ENCODE data around the gene ANKRD10. TPM values are rescaled to one million over a fixed set of nuclear protein-coding genes. Genes with fewer than 3 reads are reported as not detected.

The ANKRD10 gene
- total RNA-seq, 1 donor from 2014 or later, result 157 TPM

- Mint-ChIP-seq H3K27ac (ENCODE audit: unreplicated experiment) (no peak overlapping the region), H3K27me3 (ENCODE audit: low read depth, unreplicated experiment) (no peaks in the 10 kb centered on the region), H3K9me3 (ENCODE audit: unreplicated experiment) (peaks cover 7% of the 10 kb centered on the region), H3K4me3 (ENCODE audit: unreplicated experiment) (no peak overlapping the region), H3K36me3 (ENCODE audit: low read depth, unreplicated experiment) (no peaks in the 10 kb centered on the region), H3K4me1 (ENCODE audit: low read depth, unreplicated experiment) (peaks cover 4% of the 10 kb centered on the region)
- Histone ChIP-seq H3K9me3 (ENCODE audit: insufficient read depth, low read depth, low read length) (no peaks in the 10 kb centered on the region), H3K4me2 (ENCODE audit: low read length) (no peak overlapping the region), H3K27me3 (ENCODE audit: insufficient read depth, low read length) (peaks cover 6% of the 10 kb centered on the region), H2AFZ (ENCODE audit: low read depth, low read length) (no peak overlapping the region), H3K36me3 (ENCODE audit: insufficient read depth, low read length) (no peaks in the 10 kb centered on the region), H3K79me2 (ENCODE audit: insufficient read depth, low read length) (no peaks in the 10 kb centered on the region), H4K20me1 (ENCODE audit: insufficient read depth, low read length) (no peaks in the 10 kb centered on the region), H3K4me3 (ENCODE audit: insufficient read depth, low read depth, low read length) (no peak overlapping the region), H3K4me1 (ENCODE audit: insufficient read depth, low read length) (no peaks in the 10 kb centered on the region), H3K9ac (ENCODE audit: low read length) (no peak overlapping the region), H3K27ac (ENCODE audit: low read depth, low read length) (no peak overlapping the region)
- no peak for TF ChIP-seq CTCF (IDR thresholded peaks at IDR 0.05; ENCODE audit: insufficient read depth, low read depth, low read length)
- DNase-seq (ENCODE audit: low read depth), result no peak
- FAIRE-seq, result no peak
Measured at GRCh38 chr13:110845520-110845919, 69.3 kb downstream of the ANKRD10 start.

- Histone ChIP-seq H3K79me2 (ENCODE audit: insufficient read depth, low read length) (no peaks in the 10 kb centered on the region), H3K9ac (ENCODE audit: low read length) (no peak overlapping the region), H3K9me3 (ENCODE audit: insufficient read depth, low read depth, low read length) (no peaks in the 10 kb centered on the region), H4K20me1 (ENCODE audit: insufficient read depth, low read length) (no peaks in the 10 kb centered on the region), H3K36me3 (ENCODE audit: insufficient read depth, low read length) (no peaks in the 10 kb centered on the region), H3K27ac (ENCODE audit: low read depth, low read length) (no peak overlapping the region), H3K4me2 (ENCODE audit: low read length) (no peak overlapping the region), H3K4me3 (ENCODE audit: insufficient read depth, low read depth, low read length) (no peak overlapping the region), H2AFZ (ENCODE audit: low read depth, low read length) (no peak overlapping the region), H3K27me3 (ENCODE audit: insufficient read depth, low read length) (peaks cover 2% of the 10 kb centered on the region), H3K4me1 (ENCODE audit: insufficient read depth, low read length) (no peaks in the 10 kb centered on the region)
- Mint-ChIP-seq H3K36me3 (ENCODE audit: low read depth, unreplicated experiment) (no peaks in the 10 kb centered on the region), H3K9me3 (ENCODE audit: unreplicated experiment) (peaks cover 7% of the 10 kb centered on the region), H3K4me3 (ENCODE audit: unreplicated experiment) (no peak overlapping the region), H3K27ac (ENCODE audit: unreplicated experiment) (no peak overlapping the region), H3K27me3 (ENCODE audit: low read depth, unreplicated experiment) (no peaks in the 10 kb centered on the region), H3K4me1 (ENCODE audit: low read depth, unreplicated experiment) (peaks cover 10% of the 10 kb centered on the region)
- FAIRE-seq, result no peak
- TF ChIP-seq EZH2 (IDR thresholded peaks at IDR 0.05; ENCODE audit: insufficient read depth, low read length) (no peak), CTCF (IDR thresholded peaks at IDR 0.05; ENCODE audit: insufficient read depth, low read depth, low read length) (no peak)
- no peak for DNase-seq (ENCODE audit: low read depth)
Measured at GRCh38 chr13:110841846-110842245, 73.0 kb downstream of the ANKRD10 start.

GRCh38 chr13:110841406-110841805 is 73.5 kb downstream of the ANKRD10 start:
- Mint-ChIP-seq H3K36me3 (ENCODE audit: low read depth, unreplicated experiment) (no peaks in the 10 kb centered on the region), H3K27ac (ENCODE audit: unreplicated experiment) (no peak overlapping the region), H3K4me1 (ENCODE audit: low read depth, unreplicated experiment) (peaks cover 14% of the 10 kb centered on the region), H3K27me3 (ENCODE audit: low read depth, unreplicated experiment) (no peaks in the 10 kb centered on the region), H3K9me3 (ENCODE audit: unreplicated experiment) (peaks cover 7% of the 10 kb centered on the region), H3K4me3 (ENCODE audit: unreplicated experiment) (no peak overlapping the region)
- Histone ChIP-seq H2AFZ (ENCODE audit: low read depth, low read length) (no peak overlapping the region), H3K4me3 (ENCODE audit: insufficient read depth, low read depth, low read length) (no peak overlapping the region), H3K27ac (ENCODE audit: low read depth, low read length) (no peak overlapping the region), H3K9me3 (ENCODE audit: insufficient read depth, low read depth, low read length) (no peaks in the 10 kb centered on the region), H3K79me2 (ENCODE audit: insufficient read depth, low read length) (no peaks in the 10 kb centered on the region), H3K27me3 (ENCODE audit: insufficient read depth, low read length) (peaks cover 2% of the 10 kb centered on the region), H4K20me1 (ENCODE audit: insufficient read depth, low read length) (no peaks in the 10 kb centered on the region), H3K4me1 (ENCODE audit: insufficient read depth, low read length) (no peaks in the 10 kb centered on the region), H3K9ac (ENCODE audit: low read length) (no peak overlapping the region), H3K36me3 (ENCODE audit: insufficient read depth, low read length) (no peaks in the 10 kb centered on the region), H3K4me2 (ENCODE audit: low read length) (no peak overlapping the region)
- FAIRE-seq (no peak), DNase-seq (ENCODE audit: low read depth) (no peak)
- no peak for TF ChIP-seq EZH2 (IDR thresholded peaks at IDR 0.05; ENCODE audit: insufficient read depth, low read length)
- no peak for TF ChIP-seq CTCF (IDR thresholded peaks at IDR 0.05; ENCODE audit: insufficient read depth, low read depth, low read length)
